ENCODE measurements around the gene ANLN. TPM values are rescaled to one million over a fixed set of nuclear protein-coding genes. Genes with fewer than 3 reads are reported as not detected.

Gene ANLN
- polyA plus RNA-seq, 1 donor from 2014 or later = 5.8 TPM

DNA sequence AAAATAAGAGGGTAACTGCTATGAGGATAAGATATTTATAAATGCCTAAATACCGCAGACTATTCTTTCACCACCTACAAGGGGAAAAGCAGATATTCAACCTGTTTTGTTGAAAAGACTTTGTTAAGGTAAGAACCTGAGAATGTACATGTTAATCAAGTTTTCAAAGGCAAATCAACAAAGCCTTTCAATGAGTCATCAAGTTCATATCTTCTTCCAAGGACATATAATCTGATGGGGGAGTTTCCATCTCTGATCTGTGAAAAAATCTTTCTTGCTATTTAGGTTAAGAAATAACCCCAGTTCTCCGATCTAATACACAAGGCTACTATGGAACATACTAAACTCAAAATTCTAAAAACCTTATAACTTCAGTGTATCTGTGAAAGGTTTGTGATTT is 40.0 kb upstream of the ANLN start:
- no peaks in the 10 kb centered on the region for H3K79me2 ChIP-seq (replicated peaks; ENCODE audit: insufficient read depth, low read length)
- no peaks in the 10 kb centered on the region for H4K20me1 ChIP-seq (ENCODE audit: insufficient read depth)
- no peaks in the 10 kb centered on the region for H3K9me2 ChIP-seq (ENCODE audit: insufficient read depth, low read length)
- H3K4me2 ChIP-seq (ENCODE audit: low read length) = no peak overlapping the region
- H3K36me3 ChIP-seq (ENCODE audit: insufficient read depth, low read length) = no peaks in the 10 kb centered on the region
- no peak overlapping the region for H3K9ac ChIP-seq (ENCODE audit: low read length)
- H2AFZ ChIP-seq (ENCODE audit: low read depth, low read length) = no peak overlapping the region
- TF ChIP-seq EZH2 (IDR thresholded peaks at IDR 0.05; ENCODE audit: borderline replicate concordance, insufficient read depth, low read length, poor library complexity, severe bottlenecking) = no peak
- H3K27ac ChIP-seq (ENCODE audit: low read length) = no peak overlapping the region
- H3K27me3 ChIP-seq (ENCODE audit: insufficient read depth, low read depth, low read length) = no peaks in the 10 kb centered on the region
- no peaks in the 10 kb centered on the region for H3F3A ChIP-seq (ENCODE audit: insufficient read depth, low read length, poor library complexity, severe bottlenecking)
- H3K9me3 ChIP-seq (ENCODE audit: low read length) = no peaks in the 10 kb centered on the region
- no peak overlapping the region for H3K4me3 ChIP-seq (ENCODE audit: low read length)

GRCh38 chr7:36355490-36355889 is 34.2 kb upstream of the ANLN start:
- no peaks in the 10 kb centered on the region for H4K20me1 ChIP-seq (ENCODE audit: insufficient read depth)
- no peak overlapping the region for H3K27ac ChIP-seq (ENCODE audit: low read length)
- no peak overlapping the region for H3K4me3 ChIP-seq (ENCODE audit: low read length)
- H3K9me3 ChIP-seq (ENCODE audit: low read length) = no peaks in the 10 kb centered on the region
- no peaks in the 10 kb centered on the region for H3K36me3 ChIP-seq (ENCODE audit: insufficient read depth, low read length)
- H3K27me3 ChIP-seq (ENCODE audit: insufficient read depth, low read depth, low read length) = no peaks in the 10 kb centered on the region
- TF ChIP-seq CTCF (IDR thresholded peaks at IDR 0.05; ENCODE audit: poor library complexity, severe bottlenecking) (no peak), EZH2 (IDR thresholded peaks at IDR 0.05; ENCODE audit: borderline replicate concordance, insufficient read depth, low read length, poor library complexity, severe bottlenecking) (no peak), MXI1 (conservative IDR thresholded peaks at IDR 0.05; ENCODE audit: poor library complexity, severe bottlenecking) (no peak), POLR2AphosphoS5 (IDR thresholded peaks at IDR 0.05) (no peak), SMC3 (conservative IDR thresholded peaks at IDR 0.05; ENCODE audit: poor library complexity) (no peak), EP300 (conservative IDR thresholded peaks at IDR 0.05; ENCODE audit: poor library complexity, severe bottlenecking) (no peak), RAD21 (conservative IDR thresholded peaks at IDR 0.05) (no peak), TAF1 (IDR thresholded peaks at IDR 0.05; ENCODE audit: low read depth) (no peak), REST (IDR thresholded peaks at IDR 0.05; ENCODE audit: borderline replicate concordance) (no peak)
- no peaks in the 10 kb centered on the region for H3K9me2 ChIP-seq (ENCODE audit: insufficient read depth, low read length)
- no peak overlapping the region for H3K4me2 ChIP-seq (ENCODE audit: low read length)
- H3K9ac ChIP-seq (ENCODE audit: low read length) = no peak overlapping the region
- no peaks in the 10 kb centered on the region for H3K79me2 ChIP-seq (replicated peaks; ENCODE audit: insufficient read depth, low read length)
- no peaks in the 10 kb centered on the region for H3F3A ChIP-seq (ENCODE audit: insufficient read depth, low read length, poor library complexity, severe bottlenecking)
- no peak overlapping the region for H2AFZ ChIP-seq (ENCODE audit: low read depth, low read length)

GRCh38 chr7:36357054-36357453 is 32.6 kb upstream of the ANLN start:
- no peak overlapping the region for H3K4me2 ChIP-seq (ENCODE audit: low read length)
- no peak overlapping the region for H3K9ac ChIP-seq (ENCODE audit: low read length)
- TF ChIP-seq REST (IDR thresholded peaks at IDR 0.05; ENCODE audit: borderline replicate concordance) (no peak), MXI1 (conservative IDR thresholded peaks at IDR 0.05; ENCODE audit: poor library complexity, severe bottlenecking) (no peak), CTCF (IDR thresholded peaks at IDR 0.05; ENCODE audit: poor library complexity, severe bottlenecking) (no peak), SMC3 (conservative IDR thresholded peaks at IDR 0.05; ENCODE audit: poor library complexity) (no peak), RAD21 (conservative IDR thresholded peaks at IDR 0.05) (no peak), EP300 (conservative IDR thresholded peaks at IDR 0.05; ENCODE audit: poor library complexity, severe bottlenecking) (no peak), TAF1 (IDR thresholded peaks at IDR 0.05; ENCODE audit: low read depth) (no peak), EZH2 (IDR thresholded peaks at IDR 0.05; ENCODE audit: borderline replicate concordance, insufficient read depth, low read length, poor library complexity, severe bottlenecking) (no peak), POLR2AphosphoS5 (IDR thresholded peaks at IDR 0.05) (no peak)
- H3K27me3 ChIP-seq (ENCODE audit: insufficient read depth, low read depth, low read length) = no peaks in the 10 kb centered on the region
- no peaks in the 10 kb centered on the region for H3K79me2 ChIP-seq (replicated peaks; ENCODE audit: insufficient read depth, low read length)
- H3F3A ChIP-seq (ENCODE audit: insufficient read depth, low read length, poor library complexity, severe bottlenecking) = no peaks in the 10 kb centered on the region
- no peak overlapping the region for H3K4me3 ChIP-seq (ENCODE audit: low read length)
- H3K9me2 ChIP-seq (ENCODE audit: insufficient read depth, low read length) = no peaks in the 10 kb centered on the region
- H4K20me1 ChIP-seq (ENCODE audit: insufficient read depth) = no peaks in the 10 kb centered on the region
- H3K36me3 ChIP-seq (ENCODE audit: insufficient read depth, low read length) = no peaks in the 10 kb centered on the region
- H3K9me3 ChIP-seq (ENCODE audit: low read length) = no peaks in the 10 kb centered on the region
- no peak overlapping the region for H3K27ac ChIP-seq (ENCODE audit: low read length)
- H2AFZ ChIP-seq (ENCODE audit: low read depth, low read length) = no peak overlapping the region

Data from neural cell (in vitro differentiated cells).